IgD-negative memory B cell (primary cell): Measurements from ENCODE around the gene MAP6. TPM values are rescaled to one million over a fixed set of nuclear protein-coding genes. Genes with fewer than 3 reads are reported as not detected.
A peak's percentile ranks its signal among the peaks of the same experiment; 100 is the strongest.

Source experiments
- H3K27ac Mint-ChIP-seq, 3 donors: one replicate each; pipeline ENCODE4 v1.8.0; 2020 to 2022; ENCODE audit warnings: mild to moderate bottlenecking in 3 of 3, mixed read lengths in 3 of 3, moderate library complexity in 1 of 3
- H3K27me3 Mint-ChIP-seq: one replicate; pipeline ENCODE4 v1.8.0; 2021; ENCODE audit warnings: mixed read lengths
- H3K36me3 Mint-ChIP-seq: one replicate; pipeline ENCODE4 v1.8.0; 2020; ENCODE audit warnings: mild to moderate bottlenecking, mixed read lengths
- H3K4me1 Mint-ChIP-seq, 3 donors: one replicate each; pipeline ENCODE4 v1.8.0; 2020 to 2022; ENCODE audit warnings: mixed read lengths in 3 of 3, mild to moderate bottlenecking in 1 of 3
- H3K4me3 Mint-ChIP-seq, 4 donors: one replicate each; pipeline ENCODE4 v1.8.0; 2020 to 2022; ENCODE audit warnings: mild to moderate bottlenecking in 4 of 4, mixed read lengths in 4 of 4, moderate library complexity in 3 of 4
- H3K9me3 Mint-ChIP-seq, 3 donors: one replicate each; pipeline ENCODE4 v1.8.0; 2020 to 2021; ENCODE audit warnings: mixed read lengths in 3 of 3, mild to moderate bottlenecking in 1 of 3
- polyA plus RNA-seq: library from polyadenylated mRNA; unstranded; fragments of 300-500 nt; fragmentation: Illumina TruSeq; gene quantifications from one replicate; pipeline ENCODE4 v1.2.3, GENCODE V29; 2021

The MAP6 gene
- polyA plus RNA-seq, 1 donor from 2014 or later, result 0.53 TPM

GRCh38 chr11:75652936-75653335 lies 15.9 kb downstream of the MAP6 start:
- peaks cover 2% of the 10 kb centered on the region for H3K36me3 Mint-ChIP-seq
- peaks cover 3% of the 10 kb centered on the region for H3K27me3 Mint-ChIP-seq
- H3K4me1 Mint-ChIP-seq, result no peaks in the 10 kb centered on the region
- peak overlapping the region in 1 of 3 donors; percentile 14 for H3K27ac Mint-ChIP-seq
- H3K9me3 Mint-ChIP-seq, result no peaks in the 10 kb centered on the region
- no peak overlapping the region for H3K4me3 Mint-ChIP-seq

GRCh38 chr11:75651218-75651617 lies 17.6 kb downstream of the MAP6 start:
- H3K27ac Mint-ChIP-seq, result no peak overlapping the region
- no peaks in the 10 kb centered on the region for H3K4me1 Mint-ChIP-seq
- no peak overlapping the region for H3K4me3 Mint-ChIP-seq

GRCh38 chr11:75650167-75650723 lies 18.6 kb downstream of the MAP6 start:
- H3K4me1 Mint-ChIP-seq, result no peaks in the 10 kb centered on the region
- H3K9me3 Mint-ChIP-seq, result no peaks in the 10 kb centered on the region
- no peak overlapping the region for H3K27ac Mint-ChIP-seq
- H3K36me3 Mint-ChIP-seq, result peaks cover 2% of the 10 kb centered on the region
- peaks cover 3% of the 10 kb centered on the region for H3K27me3 Mint-ChIP-seq
- no peak overlapping the region for H3K4me3 Mint-ChIP-seq

More at GRCh38 chr11:75651218-75651617, 17.6 kb downstream of the MAP6 start:
- Mint-ChIP-seq H3K9me3 (no peaks in the 10 kb centered on the region), H3K27me3 (peaks cover 3% of the 10 kb centered on the region), H3K36me3 (peaks cover 2% of the 10 kb centered on the region)

GRCh38 chr11:75644946-75645345 lies 23.9 kb downstream of the MAP6 start:
- Mint-ChIP-seq H3K27ac (no peak overlapping the region), H3K9me3 (no peaks in the 10 kb centered on the region), H3K4me1 (peaks cover 0 to 1% (median 1%) of the 10 kb centered on the region in 3 donors), H3K27me3 (peaks cover 2% of the 10 kb centered on the region), H3K4me3 (no peak overlapping the region), H3K36me3 (no peaks in the 10 kb centered on the region)

- Mint-ChIP-seq H3K27ac (no peak overlapping the region), H3K9me3 (no peaks in the 10 kb centered on the region), H3K27me3 (peaks cover 2% of the 10 kb centered on the region), H3K36me3 (no peaks in the 10 kb centered on the region), H3K4me3 (no peak overlapping the region), H3K4me1 (peaks cover 0 to 3% (median 1%) of the 10 kb centered on the region in 3 donors)
Measured at GRCh38 chr11:75644370-75644769, 24.5 kb downstream of the MAP6 start.

- peaks cover 0 to 3% (median 1%) of the 10 kb centered on the region in 3 donors for H3K4me1 Mint-ChIP-seq
- H3K9me3 Mint-ChIP-seq, result no peaks in the 10 kb centered on the region
- no peaks in the 10 kb centered on the region for H3K36me3 Mint-ChIP-seq
- H3K27ac Mint-ChIP-seq, result no peak overlapping the region
- H3K27me3 Mint-ChIP-seq, result peaks cover 9% of the 10 kb centered on the region
- H3K4me3 Mint-ChIP-seq, result no peak overlapping the region
Measured at GRCh38 chr11:75642402-75643113, 26.3 kb downstream of the MAP6 start.

GRCh38 chr11:75639762-75640181 lies 29.1 kb downstream of the MAP6 start:
- Mint-ChIP-seq H3K4me3 (no peak overlapping the region), H3K4me1 (peaks cover 0 to 3% (median 1%) of the 10 kb centered on the region in 3 donors), H3K36me3 (no peaks in the 10 kb centered on the region), H3K27me3 (peaks cover 19% of the 10 kb centered on the region), H3K27ac (no peak overlapping the region), H3K9me3 (no peaks in the 10 kb centered on the region)

GRCh38 chr11:75637998-75638397 lies 30.8 kb downstream of the MAP6 start:
- Mint-ChIP-seq H3K27me3 (peaks cover 24% of the 10 kb centered on the region), H3K4me3 (no peak overlapping the region), H3K9me3 (peaks cover 0 to 1% (median 0%) of the 10 kb centered on the region in 3 donors), H3K36me3 (no peaks in the 10 kb centered on the region), H3K4me1 (peaks cover 0 to 3% (median 1%) of the 10 kb centered on the region in 3 donors), H3K27ac (no peak overlapping the region)

- Mint-ChIP-seq H3K4me3 (no peak overlapping the region), H3K9me3 (peaks cover 0 to 1% (median 0%) of the 10 kb centered on the region in 3 donors), H3K27ac (no peak overlapping the region), H3K4me1 (peaks cover 0 to 3% (median 1%) of the 10 kb centered on the region in 3 donors), H3K36me3 (no peaks in the 10 kb centered on the region), H3K27me3 (peaks cover 36% of the 10 kb centered on the region)
Measured at GRCh38 chr11:75635066-75635862, 33.6 kb downstream of the MAP6 start.

- Mint-ChIP-seq H3K27ac (no peak overlapping the region), H3K36me3 (no peaks in the 10 kb centered on the region), H3K9me3 (peaks cover 0 to 1% (median 0%) of the 10 kb centered on the region in 3 donors), H3K4me3 (peak overlapping the region in 1 of 4 donors; percentile 47), H3K27me3 (peaks cover 35% of the 10 kb centered on the region), H3K4me1 (no peaks in the 10 kb centered on the region)
Measured at GRCh38 chr11:75633409-75634066, 35.3 kb downstream of the MAP6 start.

GRCh38 chr11:75632962-75633361 lies 35.9 kb downstream of the MAP6 start:
- H3K9me3 Mint-ChIP-seq, result peaks cover 0 to 1% (median 0%) of the 10 kb centered on the region in 3 donors
- no peaks in the 10 kb centered on the region for H3K4me1 Mint-ChIP-seq
- H3K4me3 Mint-ChIP-seq, result no peak overlapping the region
- H3K27me3 Mint-ChIP-seq, result peaks cover 32% of the 10 kb centered on the region
- no peak overlapping the region for H3K27ac Mint-ChIP-seq
- no peaks in the 10 kb centered on the region for H3K36me3 Mint-ChIP-seq

- Mint-ChIP-seq H3K27ac (no peak overlapping the region), H3K27me3 (peaks cover 32% of the 10 kb centered on the region), H3K36me3 (no peaks in the 10 kb centered on the region), H3K4me3 (no peak overlapping the region), H3K4me1 (no peaks in the 10 kb centered on the region), H3K9me3 (peaks cover 0 to 1% (median 0%) of the 10 kb centered on the region in 3 donors)
Measured at GRCh38 chr11:75632450-75632849, 36.4 kb downstream of the MAP6 start.

- no peak overlapping the region for H3K4me3 Mint-ChIP-seq
- H3K36me3 Mint-ChIP-seq, result no peaks in the 10 kb centered on the region
- H3K9me3 Mint-ChIP-seq, result peaks cover 0 to 1% (median 0%) of the 10 kb centered on the region in 3 donors
- no peaks in the 10 kb centered on the region for H3K4me1 Mint-ChIP-seq
- H3K27me3 Mint-ChIP-seq, result peaks cover 26% of the 10 kb centered on the region
- H3K27ac Mint-ChIP-seq, result no peak overlapping the region
Measured at GRCh38 chr11:75631086-75631730, 37.6 kb downstream of the MAP6 start.

GRCh38 chr11:75627906-75628668 lies 40.8 kb downstream of the MAP6 start:
- H3K9me3 Mint-ChIP-seq, result no peaks in the 10 kb centered on the region
- no peaks in the 10 kb centered on the region for H3K36me3 Mint-ChIP-seq
- H3K27ac Mint-ChIP-seq, result peak overlapping the region in 1 of 3 donors; percentile 19
- H3K4me3 Mint-ChIP-seq, result no peak overlapping the region
- H3K4me1 Mint-ChIP-seq, result no peaks in the 10 kb centered on the region
- peaks cover 17% of the 10 kb centered on the region for H3K27me3 Mint-ChIP-seq
